ENCODE results near the gene KCTD10. TPM values are rescaled to one million over a fixed set of nuclear protein-coding genes. Genes with fewer than 3 reads are reported as not detected.
"Not testable (repeated sequence)": the region's sequence is repeated elsewhere in the genome, so short reads cannot be mapped to it uniquely, and the experiment has no call there.

The KCTD10 gene
- total RNA-seq, 1 experiment from 2014 or later: 38.5 TPM

DNA sequence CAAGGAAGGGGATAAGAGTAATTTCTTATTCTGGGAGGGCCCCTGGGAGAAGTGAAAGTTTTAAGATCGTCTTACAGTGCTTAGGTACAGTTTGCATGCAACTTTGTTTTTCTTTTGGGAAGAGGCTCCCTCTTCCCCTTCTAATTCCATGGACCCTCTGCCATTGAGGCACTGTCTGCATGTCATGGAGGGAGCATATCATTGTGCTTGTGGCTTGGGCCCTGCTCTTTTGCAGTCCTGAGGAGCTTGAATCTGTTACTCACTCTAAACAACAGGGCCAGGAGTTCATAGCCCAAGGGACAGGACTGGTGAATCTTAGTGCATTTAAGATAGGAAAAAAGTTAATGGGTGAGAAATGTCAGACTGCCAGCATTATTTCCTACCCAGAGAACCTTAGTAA, 2.7 kb upstream of the KCTD10 start:
- DNase-seq (ENCODE audit: low read depth): no peak
- in situ Hi-C loops (cut with HindIII; ENCODE audit: low pct_unique_long_range_greater_than_20kb, low sequenced_read_pairs): no loop called here

DNA sequence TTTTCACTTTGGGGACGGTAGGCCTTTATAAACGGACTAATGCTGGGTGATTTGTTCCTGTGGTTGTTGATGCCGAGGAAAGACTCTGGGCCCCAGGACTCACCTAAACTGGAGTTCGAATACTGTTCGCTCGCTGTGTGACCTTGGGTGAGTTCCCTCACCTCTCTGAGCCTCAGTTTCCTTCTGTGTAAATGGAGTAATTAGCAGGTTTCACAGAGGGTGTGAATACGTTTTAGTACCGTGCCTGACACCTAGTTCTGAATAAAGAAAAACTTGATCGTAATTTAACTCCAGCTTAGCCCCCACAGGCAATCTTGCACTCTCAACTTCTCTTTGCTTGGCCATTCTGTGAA, 839 bp upstream of the KCTD10 start:
- in situ Hi-C loops (cut with HindIII; ENCODE audit: low pct_unique_long_range_greater_than_20kb, low sequenced_read_pairs): no loop called here

DNA sequence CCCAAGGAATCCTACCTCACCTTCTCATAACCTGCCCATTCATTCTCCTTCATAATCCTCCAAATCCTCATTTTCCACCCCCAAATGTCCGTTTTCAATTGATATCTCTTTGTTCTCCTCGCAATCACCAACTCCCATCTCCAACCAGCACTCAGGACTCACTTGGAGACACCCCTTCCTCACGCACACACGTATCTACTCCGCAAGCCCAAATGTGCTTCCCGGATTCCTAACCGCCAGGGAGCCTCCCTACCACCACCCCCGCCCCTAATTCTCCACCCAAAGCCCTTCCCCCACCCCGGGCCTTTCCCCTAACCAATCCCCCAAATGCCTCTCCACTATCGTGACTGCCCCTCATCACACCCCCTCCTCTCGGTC, 304 bp downstream of the KCTD10 start:
- DNase-seq (ENCODE audit: low read depth): no peak
- in situ Hi-C loops (cut with HindIII; ENCODE audit: low pct_unique_long_range_greater_than_20kb, low sequenced_read_pairs): no loop called here

More for the DNA sequence above, 839 bp upstream of the KCTD10 start:
- no peak for DNase-seq (ENCODE audit: low read depth)

DNA sequence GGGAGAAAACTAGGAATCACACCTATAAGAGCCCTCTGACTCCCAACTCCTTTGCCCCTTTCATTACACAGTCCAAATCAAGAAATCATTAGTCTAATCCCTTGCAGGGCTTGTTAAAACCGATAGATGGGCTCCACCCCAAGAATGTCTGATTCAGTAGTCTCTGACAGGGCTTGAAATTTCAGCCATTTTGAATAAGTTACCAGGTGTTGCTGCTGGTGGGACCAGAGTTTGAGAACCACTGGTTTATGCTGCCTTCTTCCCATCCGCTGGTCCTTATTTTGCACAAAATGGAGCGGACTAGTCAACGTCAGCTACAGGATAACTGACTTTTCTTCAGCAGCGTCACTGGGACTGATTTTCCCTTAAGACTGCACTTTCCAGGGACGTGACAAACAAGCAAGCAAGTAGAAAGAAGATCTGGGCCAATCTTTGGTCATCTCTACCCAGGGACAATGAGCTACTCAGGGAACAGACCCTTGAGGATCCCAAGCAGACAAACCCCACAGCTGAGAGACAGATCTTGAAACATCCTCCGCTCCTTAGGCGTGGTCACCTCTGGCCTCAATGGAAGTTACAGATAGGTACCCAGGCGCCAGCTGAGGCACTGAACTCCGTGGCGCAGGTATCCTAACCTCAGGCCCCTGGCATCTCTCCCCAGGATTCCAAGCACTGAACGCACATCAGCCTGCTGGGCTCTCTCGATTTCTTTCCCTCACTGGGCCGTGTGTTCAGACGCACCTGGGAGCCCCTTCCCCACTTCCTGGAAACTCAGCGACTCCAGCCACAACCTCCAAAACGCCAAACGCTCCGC, 900 bp downstream of the KCTD10 start:
- in situ Hi-C loops (cut with HindIII; ENCODE audit: low pct_unique_long_range_greater_than_20kb, low sequenced_read_pairs): no loop called here
- no peak for DNase-seq (ENCODE audit: low read depth)

DNA sequence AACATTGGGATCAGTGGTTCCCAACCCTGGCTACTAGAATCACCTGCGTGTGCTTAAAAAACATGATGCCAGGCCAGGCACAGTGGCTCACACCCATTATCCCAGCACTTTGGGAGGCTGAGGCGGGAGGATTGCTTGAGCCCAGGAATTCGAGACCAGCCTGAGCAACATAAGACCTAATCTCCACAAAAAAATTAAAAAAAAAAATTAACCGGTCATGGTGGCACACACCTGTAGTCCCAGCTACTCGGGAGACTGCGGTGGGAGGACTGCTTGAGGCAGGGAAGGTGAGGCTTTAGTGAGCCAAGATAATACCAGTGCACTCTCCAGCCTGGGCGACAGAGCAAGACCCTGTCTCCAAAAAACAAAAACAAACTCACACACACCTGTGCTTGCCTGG, 2.0 kb downstream of the KCTD10 start:
- DNase-seq (ENCODE audit: low read depth): no peak
- in situ Hi-C loops (cut with HindIII; ENCODE audit: low pct_unique_long_range_greater_than_20kb, low sequenced_read_pairs): no loop called here

DNA sequence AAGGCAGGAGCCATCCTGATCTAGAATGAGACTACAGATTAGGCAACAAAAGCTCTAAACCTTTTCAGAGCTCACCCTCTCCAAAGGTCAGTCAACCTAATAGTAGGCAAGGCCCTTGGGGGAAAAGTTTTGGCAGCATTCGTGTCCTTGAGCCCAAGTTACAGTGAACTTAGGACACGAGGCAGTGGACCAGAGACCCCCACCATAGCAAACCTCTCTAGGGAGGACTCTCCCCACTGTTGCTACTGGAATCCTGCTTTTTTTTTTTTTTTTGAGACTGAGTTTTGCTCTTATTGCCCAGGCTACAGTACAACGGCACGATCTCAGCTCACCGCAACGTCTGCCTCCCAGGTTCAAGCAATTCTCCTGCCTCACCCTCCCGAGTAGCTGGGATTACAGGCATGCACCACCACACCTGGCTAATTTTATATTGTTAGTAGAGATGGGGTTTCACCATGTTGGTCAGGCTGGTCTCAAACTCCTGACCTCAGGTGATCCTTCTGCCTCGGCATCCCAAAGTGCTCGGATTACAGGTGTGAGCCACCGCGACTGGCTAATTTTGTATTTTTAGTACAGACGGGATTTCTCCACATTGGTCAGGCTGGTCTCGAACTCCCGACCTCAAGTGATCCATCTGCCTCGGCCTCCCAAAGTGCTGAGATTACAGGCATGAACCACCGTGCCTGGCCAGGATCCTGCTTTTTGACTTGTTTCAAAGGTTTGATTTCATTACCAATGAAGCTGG, 3.4 kb downstream of the KCTD10 start:
- DNase-seq (ENCODE audit: low read depth); in situ Hi-C loops (cut with HindIII; ENCODE audit: low pct_unique_long_range_greater_than_20kb, low sequenced_read_pairs): not testable (repeated sequence)

DNA sequence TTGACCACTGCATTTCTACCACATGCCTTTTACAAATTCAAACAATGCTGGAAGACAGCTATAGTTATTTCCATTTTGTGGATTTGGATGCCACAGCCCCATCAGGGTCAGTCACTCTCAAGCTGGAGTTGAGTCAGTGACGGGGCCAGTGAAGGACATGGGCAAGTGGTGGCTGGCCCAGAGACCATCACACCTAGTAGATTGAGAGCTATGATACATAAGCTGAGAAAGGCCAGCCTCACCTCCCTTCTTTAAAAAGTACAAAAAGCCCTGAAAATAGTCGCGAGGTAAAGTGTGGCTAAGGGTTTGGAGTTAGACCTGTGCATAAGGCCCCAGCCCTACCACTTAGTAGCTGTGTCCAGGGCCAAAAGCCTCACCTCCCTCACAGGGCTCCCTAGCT, 4.1 kb downstream of the KCTD10 start:
- in situ Hi-C loops (cut with HindIII; ENCODE audit: low pct_unique_long_range_greater_than_20kb, low sequenced_read_pairs): no loop called here

DNA sequence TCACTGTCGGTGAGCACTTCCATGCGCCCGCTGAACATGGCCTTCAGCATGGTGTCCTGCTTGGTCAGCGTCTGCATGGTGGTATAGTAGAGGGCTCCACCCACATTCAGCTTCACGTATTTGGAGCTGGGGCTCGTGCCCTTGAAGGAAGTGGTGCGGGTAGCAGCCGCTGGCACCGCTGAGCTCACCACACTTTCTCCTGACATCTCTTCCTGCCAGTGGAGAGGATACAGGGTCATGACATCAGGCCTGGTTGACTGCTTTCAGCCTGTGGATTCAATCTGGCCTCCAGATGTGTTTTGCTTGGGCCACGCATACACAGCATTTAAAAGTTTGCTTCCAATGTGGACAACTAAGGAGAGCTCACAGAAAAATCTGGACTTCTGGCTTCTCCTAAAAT, 7.6 kb downstream of the KCTD10 start:
- DNase-seq (ENCODE audit: low read depth): no peak
- in situ Hi-C loops (cut with HindIII; ENCODE audit: low pct_unique_long_range_greater_than_20kb, low sequenced_read_pairs): no loop called here

More for the DNA sequence above, 4.1 kb downstream of the KCTD10 start:
- DNase-seq (ENCODE audit: low read depth): no peak

DNA sequence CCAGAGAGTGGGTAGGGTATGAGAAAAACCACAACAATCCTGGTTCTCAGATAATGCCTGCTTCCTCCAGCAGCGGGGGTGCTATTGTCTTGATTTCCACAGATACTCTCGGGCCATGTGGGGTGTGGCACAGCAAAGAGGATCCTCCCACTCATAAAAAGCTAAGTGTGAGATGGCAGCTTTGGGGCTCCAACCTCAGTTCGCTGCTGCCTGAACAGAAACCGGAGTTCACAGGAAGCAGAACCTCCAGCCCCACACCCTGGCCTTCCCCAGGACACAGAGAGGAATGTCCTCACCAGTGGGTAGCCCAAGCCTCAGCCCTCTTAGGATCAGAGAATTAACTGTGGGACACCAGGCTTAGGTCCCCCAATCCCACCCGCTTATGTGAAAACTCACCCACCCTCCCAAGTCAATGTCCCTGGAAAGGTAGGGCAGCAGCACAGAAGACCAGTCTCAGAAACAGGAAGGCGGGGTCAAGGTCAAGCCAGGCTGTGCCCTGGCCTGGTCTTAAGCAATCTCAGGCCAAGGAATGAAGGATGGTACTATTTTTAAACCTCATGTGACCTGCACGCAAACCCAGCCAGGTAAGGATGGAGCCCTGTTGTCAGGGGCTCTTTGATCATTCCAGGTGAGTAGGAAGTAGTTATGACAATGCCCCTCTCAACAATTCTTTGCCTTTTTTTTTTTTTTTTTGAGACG, 9.0 kb downstream of the KCTD10 start:
- no peak for DNase-seq (ENCODE audit: low read depth)
- in situ Hi-C loops (cut with HindIII; ENCODE audit: low pct_unique_long_range_greater_than_20kb, low sequenced_read_pairs): no loop called here

DNA sequence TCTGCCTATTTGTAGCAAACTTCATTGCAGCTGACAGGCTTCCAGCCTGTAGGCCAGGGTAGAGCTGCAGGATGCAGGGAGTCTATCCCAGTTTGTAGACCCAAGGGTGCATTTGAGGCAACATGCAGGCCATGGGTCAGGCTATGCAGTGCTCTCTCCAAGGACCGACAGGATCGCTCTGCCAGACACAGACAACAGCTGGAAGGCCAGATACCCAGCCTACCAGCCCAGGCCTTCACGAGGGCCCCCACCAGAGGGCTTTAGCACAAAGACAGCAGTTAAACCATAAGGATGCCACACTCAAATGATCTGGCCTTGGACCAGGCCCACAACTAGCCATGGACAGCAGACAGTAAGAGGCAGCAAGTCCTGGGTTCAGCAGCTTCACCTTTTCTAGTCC, 10.3 kb downstream of the KCTD10 start:
- in situ Hi-C loops (cut with HindIII; ENCODE audit: low pct_unique_long_range_greater_than_20kb, low sequenced_read_pairs): no loop called here

DNA sequence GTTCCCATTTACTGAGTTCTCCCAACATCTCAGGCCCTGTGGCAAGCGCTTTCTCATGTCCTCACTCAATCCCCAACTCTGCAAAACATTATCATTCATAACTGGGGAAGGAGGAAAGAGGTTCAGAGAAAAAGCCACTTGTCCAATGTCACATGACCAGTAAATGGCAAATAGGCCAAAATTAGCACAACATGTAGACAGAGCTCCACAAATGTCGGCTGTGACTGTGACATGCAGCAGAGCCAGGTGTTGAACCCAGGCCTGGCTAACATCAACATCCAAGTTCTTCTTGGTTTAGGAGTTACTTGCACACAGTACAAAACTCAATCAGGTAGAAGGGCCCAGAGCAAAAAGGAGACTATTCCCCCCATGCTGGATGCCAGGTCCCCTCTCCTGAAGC, 10.8 kb downstream of the KCTD10 start:
- DNase-seq (ENCODE audit: low read depth): no peak
- in situ Hi-C loops (cut with HindIII; ENCODE audit: low pct_unique_long_range_greater_than_20kb, low sequenced_read_pairs): no loop called here

More for the DNA sequence above, 10.3 kb downstream of the KCTD10 start:
- DNase-seq (ENCODE audit: low read depth): no peak

DNA sequence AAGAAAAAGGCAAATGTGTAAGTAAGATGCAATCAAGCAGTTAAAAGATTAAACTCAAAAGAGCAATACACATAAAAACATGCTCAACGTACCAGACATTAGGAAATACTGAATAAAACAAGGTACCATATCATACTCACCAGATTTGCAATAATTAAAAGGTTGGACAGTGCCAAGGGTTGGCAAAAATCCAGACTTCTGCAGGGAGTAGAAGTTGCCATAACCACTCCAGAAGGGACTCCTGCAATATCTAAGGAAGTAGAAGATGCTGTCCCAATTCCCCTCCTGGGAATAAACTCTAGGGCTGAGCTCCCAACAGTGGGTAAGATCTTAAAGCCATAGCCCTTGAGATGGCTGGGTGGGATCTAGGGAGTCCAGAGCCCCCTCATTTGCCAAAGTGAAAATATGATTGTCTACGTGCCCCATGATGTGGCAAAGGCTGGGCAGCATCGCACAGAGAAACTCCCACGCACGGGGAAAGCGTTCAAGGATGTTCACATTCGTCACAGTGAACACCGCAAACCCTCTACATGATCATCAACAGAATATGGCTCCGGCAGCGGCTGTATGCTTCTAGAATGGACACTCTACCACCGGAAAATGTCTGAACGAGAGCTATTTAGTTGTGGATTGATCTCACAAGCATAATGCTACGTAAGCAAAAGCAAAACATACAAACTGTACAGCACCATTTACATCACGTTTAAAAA, 12.3 kb downstream of the KCTD10 start:
- no peak for DNase-seq (ENCODE audit: low read depth)
- in situ Hi-C loops (cut with HindIII; ENCODE audit: low pct_unique_long_range_greater_than_20kb, low sequenced_read_pairs): no loop called here

DNA sequence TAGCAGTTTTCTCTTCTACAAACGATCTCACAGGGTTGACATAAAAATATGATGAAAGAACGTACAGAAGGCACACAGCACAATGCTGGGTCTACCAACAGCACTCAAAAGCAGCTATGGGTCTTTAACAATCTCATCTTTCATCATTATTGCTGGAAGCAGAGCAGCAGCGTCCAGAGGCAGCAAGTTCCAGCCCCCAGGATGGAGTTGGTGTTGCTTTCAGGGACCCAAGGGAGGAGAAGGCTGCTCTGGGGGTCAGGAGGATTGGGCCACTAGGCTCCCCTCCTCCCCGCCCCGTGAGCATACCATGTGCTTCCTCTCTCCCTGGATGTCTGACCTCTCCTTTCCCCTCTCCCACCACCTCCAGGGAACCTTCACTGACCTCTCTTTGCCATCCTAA, 13.3 kb downstream of the KCTD10 start:
- DNase-seq (ENCODE audit: low read depth): no peak
- in situ Hi-C loops (cut with HindIII; ENCODE audit: low pct_unique_long_range_greater_than_20kb, low sequenced_read_pairs): no loop called here

DNA sequence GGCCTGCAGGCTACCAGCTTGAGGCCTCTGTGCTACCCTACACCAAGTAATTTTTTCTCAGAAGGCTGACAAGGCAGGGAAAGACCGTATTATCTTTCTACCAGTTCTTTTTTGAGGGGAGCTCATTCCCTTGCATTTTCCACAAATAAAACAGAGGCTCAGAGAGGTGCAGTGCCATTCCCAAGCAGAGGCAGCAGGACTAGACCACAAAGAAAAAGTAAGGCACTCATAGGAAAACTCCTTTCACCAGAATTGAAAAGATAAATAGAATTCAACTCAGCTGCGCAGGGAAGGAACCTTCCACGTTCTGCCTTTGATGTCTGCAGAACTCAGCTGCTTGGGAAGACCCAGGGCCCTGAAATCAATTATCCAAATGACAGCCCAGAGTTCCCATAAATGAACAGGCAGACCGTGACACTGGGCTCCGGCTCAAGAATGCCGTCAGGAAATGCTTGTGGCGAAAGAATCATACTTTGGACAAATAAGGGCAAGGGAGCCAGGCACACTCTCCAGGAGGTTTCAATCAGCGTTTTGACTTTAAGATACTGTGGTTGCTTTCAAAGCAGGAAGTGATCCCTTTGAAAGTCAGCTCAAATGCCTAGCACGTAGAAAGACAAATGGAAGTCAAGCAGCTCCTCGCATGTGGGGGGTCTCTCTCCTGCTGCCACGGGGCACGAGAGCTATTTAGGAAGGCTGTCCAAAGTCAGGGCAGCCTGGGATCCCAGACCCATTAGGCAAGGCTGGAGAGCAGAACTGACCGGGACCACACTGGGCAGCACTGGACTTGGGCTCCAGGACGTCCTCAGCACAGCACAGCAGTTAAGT, 14.0 kb downstream of the KCTD10 start:
- in situ Hi-C loops (cut with HindIII; ENCODE audit: low pct_unique_long_range_greater_than_20kb, low sequenced_read_pairs): no loop called here
- DNase-seq (ENCODE audit: low read depth): peak; percentile 52

DNA sequence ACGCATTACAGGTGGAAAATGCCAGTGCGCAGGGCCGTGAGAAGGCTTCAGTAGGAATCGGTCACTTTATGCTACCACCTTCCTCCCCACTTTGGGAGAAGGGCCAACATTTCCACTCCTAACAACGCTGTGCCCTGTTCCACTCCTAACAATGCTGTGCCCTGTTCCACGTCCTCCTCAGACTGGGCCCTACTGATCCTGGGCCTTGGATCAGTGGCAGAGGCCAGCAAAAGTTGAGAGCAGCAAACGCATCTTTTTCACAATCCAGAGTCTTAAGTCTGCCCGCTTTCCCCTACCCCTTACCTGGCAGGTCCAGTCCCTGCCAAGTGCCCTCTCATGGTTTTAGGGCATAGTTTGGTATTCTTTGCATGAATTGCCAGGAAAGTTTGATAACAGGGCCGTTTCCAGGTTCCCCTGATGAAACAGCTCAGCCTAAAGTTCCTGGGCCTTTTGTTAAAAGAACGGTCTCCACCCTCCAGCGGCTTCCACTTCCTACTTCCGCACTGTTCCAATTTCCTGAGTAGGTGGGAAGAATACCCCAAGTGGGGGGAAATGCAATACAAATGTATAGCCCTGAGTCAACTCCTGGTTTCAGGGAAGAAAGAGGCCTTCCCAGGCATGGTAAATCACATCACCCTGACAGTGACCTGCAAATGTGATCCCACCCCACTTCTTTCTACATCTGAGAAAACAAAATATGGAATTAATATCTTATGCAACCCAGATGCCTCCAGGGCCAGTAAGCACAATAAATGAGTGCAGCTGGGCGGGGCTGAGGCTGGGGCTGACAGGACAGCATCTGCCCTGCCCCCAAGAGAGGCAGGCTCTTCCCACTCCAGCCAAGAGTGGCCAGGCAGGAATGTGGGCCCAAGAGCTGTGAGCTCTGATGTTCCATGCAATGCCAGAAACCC, 15.0 kb downstream of the KCTD10 start:
- in situ Hi-C loops (cut with HindIII; ENCODE audit: low pct_unique_long_range_greater_than_20kb, low sequenced_read_pairs): no loop called here
- peak; percentile 11 for DNase-seq (ENCODE audit: low read depth)

DNA sequence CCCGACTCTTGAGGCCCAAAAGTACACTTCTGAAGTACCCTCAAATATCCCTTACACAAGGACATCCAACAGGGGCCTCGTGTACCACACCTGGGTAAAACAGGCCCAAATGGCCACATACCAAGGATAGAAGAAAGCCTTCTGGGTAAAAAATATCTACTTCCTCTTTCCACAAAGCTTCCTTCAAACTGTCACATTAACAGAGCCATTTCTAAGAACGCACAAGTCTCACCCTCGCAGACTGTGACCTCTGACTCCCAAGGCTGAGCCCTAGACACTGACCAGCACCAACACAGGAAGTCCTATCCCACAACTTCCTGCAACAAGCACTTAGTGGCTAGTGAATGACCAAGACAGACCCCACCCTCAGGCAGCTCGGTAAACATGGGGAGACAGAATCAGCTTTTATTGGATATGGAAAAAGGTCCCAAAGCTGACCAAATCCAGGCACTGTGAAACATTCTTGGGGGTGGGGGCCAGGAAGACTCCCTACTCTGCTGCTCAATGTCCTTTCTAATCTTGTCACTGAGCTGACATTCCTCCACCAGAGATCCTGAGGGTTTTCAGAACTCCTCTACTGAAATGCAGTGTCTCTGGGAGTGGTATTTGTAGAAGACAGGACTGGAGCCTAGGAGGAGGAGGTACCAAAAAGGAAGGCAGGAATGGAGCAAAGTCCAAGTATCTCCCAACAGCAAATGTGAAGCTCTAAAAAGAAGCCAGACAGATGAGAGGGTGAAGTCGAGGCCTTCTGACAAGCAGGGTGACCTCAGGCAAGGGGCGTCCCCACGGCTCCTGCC, 15.9 kb downstream of the KCTD10 start:
- in situ Hi-C loops (cut with HindIII; ENCODE audit: low pct_unique_long_range_greater_than_20kb, low sequenced_read_pairs): no loop called here
- DNase-seq (ENCODE audit: low read depth): no peak
